GM19023 (cell line): ENCODE data around the gene CHST5.
"Not testable (repeated sequence)": the region's sequence is repeated elsewhere in the genome, so short reads cannot be mapped to it uniquely, and the experiment has no call there.

ENCODE experiments used
- ATAC-seq: cut with Tn5 transposase; IDR thresholded peaks from one replicate; pipeline ENCODE4 v1.9.1; 2021; ENCODE audit warnings: mild to moderate bottlenecking, moderate library complexity; ENCODE audit not compliant: unreplicated experiment

The CHST5 gene

GRCh38 chr16:75552951-75553350 lies 17.0 kb upstream of the CHST5 start:
- ATAC-seq = no peak

- peak; percentile 80 for ATAC-seq
These were observed 14.3 kb upstream of the CHST5 start for GRCh38 chr16:75550211-75550662.

GRCh38 chr16:75548456-75548855 lies 12.5 kb upstream of the CHST5 start:
- not testable (repeated sequence) for ATAC-seq

- no peak for ATAC-seq
These were observed 10.4 kb upstream of the CHST5 start for GRCh38 chr16:75546293-75546692.

GRCh38 chr16:75545879-75546278 lies 10.0 kb upstream of the CHST5 start:
- not testable (repeated sequence) for ATAC-seq

- ATAC-seq = not testable (repeated sequence)
These were observed 6.6 kb upstream of the CHST5 start for GRCh38 chr16:75542462-75542861.

- no peak for ATAC-seq
These were observed 5.3 kb upstream of the CHST5 start for GRCh38 chr16:75541236-75541635.

- ATAC-seq = not testable (repeated sequence)
These were observed 3.1 kb upstream of the CHST5 start for GRCh38 chr16:75538882-75539565.

- no peak for ATAC-seq
These were observed 1.9 kb upstream of the CHST5 start for GRCh38 chr16:75537776-75538175.

- no peak for ATAC-seq
These were observed 581 bp downstream of the CHST5 start for GRCh38 chr16:75535211-75535843.

GRCh38 chr16:75534560-75535205 lies 1.2 kb downstream of the CHST5 start:
- no peak for ATAC-seq

GRCh38 chr16:75532791-75533190 lies 3.1 kb downstream of the CHST5 start:
- no peak for ATAC-seq

- no peak for ATAC-seq
These were observed 3.7 kb downstream of the CHST5 start for GRCh38 chr16:75532142-75532765.

GRCh38 chr16:75529959-75530358 lies 5.9 kb downstream of the CHST5 start:
- ATAC-seq = no peak

- ATAC-seq = no peak
These were observed 6.6 kb downstream of the CHST5 start for GRCh38 chr16:75529056-75529905.

GRCh38 chr16:75527825-75528299 lies 8.0 kb downstream of the CHST5 start:
- no peak for ATAC-seq

- ATAC-seq = no peak
These were observed 9.7 kb downstream of the CHST5 start for GRCh38 chr16:75526032-75526790.

- ATAC-seq = no peak
These were observed 16.7 kb downstream of the CHST5 start for GRCh38 chr16:75519175-75519574.

GRCh38 chr16:75516189-75516966 lies 19.5 kb downstream of the CHST5 start:
- not testable (repeated sequence) for ATAC-seq
